Activated T-helper 9 cell treated with anti-CD3 and anti-CD28 coated beads, Interleukin-2, amount 50 U/mL, for 16 hours (primary cell): ENCODE results near the gene SPATA31D1.
"Not testable (repeated sequence)": the region's sequence is repeated elsewhere in the genome, so short reads cannot be mapped to it uniquely, and the experiment has no call there.

Experiments used
- DNase-seq: peaks from one replicate; pipeline ENCODE4 v3.0.0-alpha.2; 2020; ENCODE audit warnings: low read depth

SPATA31D1 gene

DNA sequence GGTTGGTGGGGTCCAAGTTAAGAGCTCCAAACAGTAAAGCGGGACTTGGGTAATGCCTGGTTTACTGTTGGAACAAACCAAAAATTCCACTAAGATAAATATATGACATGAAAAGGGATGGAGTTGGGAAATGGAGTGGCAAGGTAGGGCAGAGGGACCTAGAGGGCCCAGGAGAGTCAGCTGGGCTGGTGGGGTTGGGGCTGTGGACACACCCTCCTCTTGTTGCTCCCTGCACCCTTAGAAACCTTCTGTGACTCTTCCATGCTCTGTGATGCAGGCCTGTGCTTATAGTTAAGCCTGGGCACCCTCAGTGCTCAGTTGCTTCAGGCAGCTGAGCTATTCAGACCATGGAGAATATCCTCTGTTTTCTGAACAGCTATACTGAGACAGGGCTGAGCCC is at the start of gene SPATA31D1:
TSS of gene SPATA31D1 (plus strand) at position 301 of the 400 bp plus-strand sequence. CDS start at position 348, 47 bp downstream.
- DNase-seq, result not testable (repeated sequence)

DNA sequence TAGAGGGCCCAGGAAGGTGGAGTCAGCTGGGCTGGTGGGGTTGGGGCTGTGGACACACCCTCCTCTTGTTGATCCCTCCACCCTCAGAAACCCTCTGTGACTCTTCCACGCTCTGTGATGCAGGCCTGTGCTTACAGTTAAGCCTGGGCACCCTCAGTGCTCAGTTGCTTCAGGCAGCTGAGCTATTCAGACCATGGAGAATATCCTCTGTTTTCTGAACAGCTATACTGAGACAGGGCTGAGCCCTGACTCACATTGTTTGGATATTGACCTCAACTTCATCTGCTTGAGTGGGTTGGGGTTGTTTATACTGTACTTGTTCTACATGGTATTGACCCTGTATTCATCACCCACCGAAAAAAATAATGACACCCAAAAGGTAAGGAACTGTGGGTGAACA is 45.2 kb upstream of the SPATA31D1 start, which contains the start of gene SPATA31D3:
TSS of gene SPATA31D3 (plus strand) at position 108 of the 400 bp plus-strand sequence. CDS start at position 194, 86 bp downstream.
- not testable (repeated sequence) for DNase-seq

DNA sequence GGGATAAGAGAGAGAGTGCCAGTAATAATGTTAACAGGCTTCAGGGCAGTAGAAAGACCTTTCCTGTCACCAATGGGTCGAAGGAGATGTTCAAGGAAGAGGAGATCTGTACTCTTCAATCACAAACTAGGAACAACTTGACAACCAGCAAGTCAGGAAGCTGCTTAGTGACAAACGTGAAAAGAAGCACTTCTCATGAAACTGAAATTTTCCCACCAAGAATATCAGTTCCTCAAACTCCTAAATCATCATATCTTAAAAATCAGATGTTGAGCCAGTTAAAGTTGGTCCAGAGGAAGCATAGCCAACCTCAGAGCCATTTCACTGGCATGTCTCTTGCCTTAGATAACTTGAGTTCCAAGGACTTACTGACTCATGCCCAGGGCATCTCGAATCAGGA is 39.9 kb upstream of the SPATA31D1 start:
- DNase-seq, result not testable (repeated sequence)

DNA sequence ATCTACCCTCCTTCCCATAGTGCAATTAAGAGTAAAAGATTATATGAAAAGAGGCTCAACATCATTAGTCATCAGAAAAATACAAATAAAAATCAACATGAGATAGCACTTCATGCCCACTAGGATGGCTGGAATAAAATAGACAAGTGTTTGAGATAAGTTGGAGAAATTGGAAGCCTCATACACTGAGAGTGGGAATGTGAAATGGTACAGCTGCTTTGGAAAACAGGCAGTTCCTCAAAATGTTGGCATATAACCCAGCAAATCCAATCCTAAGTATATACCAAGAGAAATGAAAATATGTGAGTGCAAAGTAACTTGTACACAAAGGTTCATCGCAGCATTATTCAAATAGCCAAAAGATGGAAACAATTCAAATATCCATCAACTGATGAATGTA is 35.5 kb upstream of the SPATA31D1 start:
- DNase-seq, result no peak

GRCh38 chr9:81955625-81956024 is 32.9 kb upstream of the SPATA31D1 start:
- no peak for DNase-seq

DNA sequence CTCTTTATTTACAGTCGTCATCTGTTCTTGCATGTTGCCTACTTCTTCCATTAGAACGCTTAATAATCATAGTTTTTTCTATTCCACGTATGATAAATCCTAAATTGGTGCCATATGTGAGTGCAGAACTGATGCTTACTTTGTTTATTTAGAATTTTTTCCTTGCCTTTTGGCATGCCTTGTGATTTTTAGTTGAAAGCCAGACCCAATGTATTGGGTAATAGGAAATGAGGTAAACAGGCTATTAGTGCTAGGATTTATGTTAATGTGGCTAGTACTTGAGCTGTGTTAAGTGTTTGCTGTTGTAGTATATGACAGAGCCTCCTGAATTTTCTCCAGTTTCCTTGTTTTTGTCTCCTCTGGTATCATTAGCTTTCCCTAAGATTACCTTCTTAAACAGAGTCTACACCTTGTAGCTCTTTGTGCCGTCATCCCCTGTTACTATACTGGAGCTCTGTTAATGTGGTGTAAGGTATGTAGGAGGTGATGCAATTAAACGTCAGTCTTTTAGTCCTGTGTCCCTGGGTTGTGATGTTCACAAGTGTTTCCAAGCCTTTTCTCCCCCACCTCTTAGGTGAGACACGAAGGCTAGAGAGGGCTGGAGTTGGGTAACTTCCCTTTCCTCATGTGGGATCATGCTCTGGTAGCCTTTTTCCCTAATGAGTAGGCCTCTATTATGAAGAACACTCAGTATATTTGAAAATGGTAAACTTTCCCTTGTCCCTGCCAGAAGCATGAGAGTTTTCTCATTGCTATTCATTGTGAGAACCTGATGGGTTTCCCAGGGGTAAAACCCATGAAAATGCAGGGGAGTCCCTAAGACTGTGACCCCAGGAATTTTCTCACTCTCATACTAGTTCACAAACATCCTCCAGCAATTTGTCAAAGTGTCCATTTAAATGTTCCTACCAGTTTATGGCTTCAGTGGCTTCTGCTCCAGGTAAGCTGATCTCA is 24.1 kb upstream of the SPATA31D1 start:
- DNase-seq, result no peak

GRCh38 chr9:81968026-81968425 is 20.5 kb upstream of the SPATA31D1 start:
- DNase-seq, result no peak

- DNase-seq, result no peak
These were observed 18.6 kb upstream of the SPATA31D1 start for GRCh38 chr9:81969971-81970370.

DNA sequence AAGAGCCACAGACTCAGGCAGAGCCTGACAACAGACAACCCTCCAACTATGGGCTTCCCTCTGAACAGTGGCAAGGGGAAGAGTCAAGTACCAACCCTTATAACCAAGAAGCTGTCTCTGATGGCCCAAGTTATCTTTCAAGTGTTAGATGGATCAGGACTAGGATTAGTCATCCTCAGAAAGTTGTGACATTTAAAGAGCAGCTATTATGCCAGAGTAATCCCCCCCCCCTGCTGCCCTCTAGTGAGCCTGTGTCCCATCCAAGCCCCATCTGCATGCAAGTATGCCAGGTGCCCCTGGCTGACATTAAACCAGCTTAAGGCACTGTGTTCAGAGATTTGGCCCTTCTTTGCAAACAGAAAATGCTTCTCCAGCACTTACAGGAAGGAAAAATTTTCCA is 16.8 kb upstream of the SPATA31D1 start:
- DNase-seq, result no peak

DNA sequence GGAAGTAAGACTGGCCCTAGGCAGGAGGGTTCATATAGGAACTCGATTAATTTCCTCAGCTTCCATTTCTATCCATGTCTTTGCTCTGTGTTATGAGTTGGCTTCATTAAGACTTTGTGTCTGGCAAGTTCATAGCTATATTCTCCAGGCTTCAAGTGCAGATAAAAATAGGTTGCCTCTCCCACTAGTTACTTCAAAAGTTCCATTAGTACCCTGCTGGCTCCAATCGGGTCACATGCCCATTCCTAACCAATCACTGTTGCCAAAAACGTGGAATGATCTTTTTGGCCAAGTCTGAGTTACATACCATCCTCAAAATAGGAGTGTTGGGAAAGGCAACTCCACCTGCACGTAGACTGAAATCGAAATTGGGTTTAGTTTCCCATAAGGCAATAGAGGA is 13.8 kb upstream of the SPATA31D1 start:
- DNase-seq, result no peak

DNA sequence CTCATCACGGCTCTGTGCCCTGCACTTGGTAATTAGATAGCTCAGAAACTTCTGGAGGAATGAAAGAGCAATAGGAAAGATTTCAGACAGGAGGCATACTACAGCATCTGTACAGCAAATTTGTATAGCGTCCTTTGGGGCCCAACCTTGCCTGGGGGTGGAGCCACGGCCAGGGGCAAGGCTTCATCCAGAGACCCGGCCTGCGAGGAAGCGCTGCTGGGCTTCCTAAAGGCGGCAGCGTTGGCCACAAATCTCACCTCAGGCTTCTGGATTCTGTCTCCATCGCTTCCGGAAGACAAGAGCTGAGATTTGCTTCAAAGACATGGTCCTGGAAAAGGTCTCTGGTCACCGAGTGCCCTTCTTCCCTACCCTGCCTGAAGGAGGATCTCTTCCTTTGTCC is 12.2 kb upstream of the SPATA31D1 start:
- no peak for DNase-seq

DNA sequence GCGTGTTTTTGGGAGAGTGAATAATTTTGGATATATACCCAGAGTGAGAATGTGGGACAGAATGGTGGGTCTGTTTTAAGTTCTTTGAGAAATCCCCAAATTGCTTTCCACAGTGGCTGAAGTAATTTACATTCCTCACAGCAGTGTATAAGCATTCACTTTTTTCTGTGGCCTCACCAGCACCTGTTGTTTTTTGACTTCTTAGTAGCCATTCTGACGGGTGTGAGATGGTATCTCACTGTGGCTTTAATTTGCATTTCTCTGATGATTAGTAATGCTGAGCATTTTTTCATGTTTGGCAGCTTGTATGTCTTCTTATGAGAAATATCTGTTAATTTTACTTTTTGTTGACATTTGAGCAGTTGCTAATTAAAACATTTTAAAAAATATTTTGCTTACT is 9.4 kb upstream of the SPATA31D1 start:
- DNase-seq, result no peak

- no peak for DNase-seq
These were observed 8.0 kb upstream of the SPATA31D1 start for GRCh38 chr9:81980568-81980967.

DNA sequence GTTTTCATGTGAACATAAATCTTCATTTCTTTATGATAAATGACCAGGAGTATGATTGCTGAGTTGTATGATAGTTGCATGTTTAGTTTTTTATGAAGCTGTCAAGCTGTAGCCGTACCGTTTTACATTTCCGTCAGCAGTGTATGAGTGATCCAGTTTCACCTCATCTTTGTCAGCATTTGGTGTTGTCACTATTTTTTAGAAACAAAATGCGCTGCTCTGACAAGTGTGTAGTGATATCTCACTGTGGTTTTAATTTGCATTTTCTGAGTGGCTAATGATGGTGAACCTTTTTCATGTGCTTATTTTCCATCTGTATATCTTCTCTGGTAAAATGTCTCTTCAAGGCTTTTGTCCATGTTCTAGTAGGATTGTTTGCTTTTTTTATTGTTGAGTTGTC is 6.7 kb upstream of the SPATA31D1 start:
- no peak for DNase-seq

GRCh38 chr9:81984928-81985327 is 3.6 kb upstream of the SPATA31D1 start:
- DNase-seq, result no peak

- no peak for DNase-seq
These were observed 2.5 kb upstream of the SPATA31D1 start for GRCh38 chr9:81986051-81986450.

DNA sequence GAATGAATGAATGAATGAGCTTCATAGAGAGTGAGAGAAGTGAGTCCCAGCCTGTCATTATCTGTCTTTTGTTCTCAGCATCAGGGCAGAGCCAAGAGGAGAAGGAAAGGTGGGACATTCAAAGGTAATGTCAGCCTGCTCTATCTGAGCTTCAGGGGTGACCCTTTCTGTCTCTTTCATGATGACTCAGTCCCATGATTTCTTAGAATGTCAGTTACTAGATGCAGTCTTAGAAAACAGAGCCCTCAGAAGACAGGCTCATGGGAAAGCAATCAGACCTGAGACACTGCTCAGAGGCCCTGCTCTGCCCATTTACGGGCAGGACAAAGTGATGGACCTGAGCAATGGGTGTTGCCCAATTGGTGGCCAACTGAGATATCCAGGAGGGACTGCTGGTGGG is 1.1 kb downstream of the SPATA31D1 start:
- no peak for DNase-seq

DNA sequence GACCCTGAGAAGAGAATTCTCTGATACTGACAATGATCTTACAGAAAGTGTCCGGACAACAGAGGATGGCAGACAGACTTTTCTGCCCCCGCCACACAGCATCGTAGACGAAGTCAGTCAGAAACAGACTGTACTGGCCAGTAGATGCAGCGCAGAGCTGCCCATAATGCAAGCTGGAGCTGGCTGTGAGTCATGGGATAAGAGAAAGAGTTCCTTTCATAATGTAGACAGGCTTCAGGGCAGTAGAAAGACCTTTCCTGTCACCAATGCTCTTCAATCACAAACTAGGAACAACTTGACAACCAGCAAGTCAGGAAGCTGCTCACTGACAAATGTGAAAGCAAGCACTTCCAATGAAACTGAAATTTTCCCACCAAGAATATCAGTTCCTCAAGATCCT is 5.1 kb downstream of the SPATA31D1 start:
- DNase-seq, result no peak

DNA sequence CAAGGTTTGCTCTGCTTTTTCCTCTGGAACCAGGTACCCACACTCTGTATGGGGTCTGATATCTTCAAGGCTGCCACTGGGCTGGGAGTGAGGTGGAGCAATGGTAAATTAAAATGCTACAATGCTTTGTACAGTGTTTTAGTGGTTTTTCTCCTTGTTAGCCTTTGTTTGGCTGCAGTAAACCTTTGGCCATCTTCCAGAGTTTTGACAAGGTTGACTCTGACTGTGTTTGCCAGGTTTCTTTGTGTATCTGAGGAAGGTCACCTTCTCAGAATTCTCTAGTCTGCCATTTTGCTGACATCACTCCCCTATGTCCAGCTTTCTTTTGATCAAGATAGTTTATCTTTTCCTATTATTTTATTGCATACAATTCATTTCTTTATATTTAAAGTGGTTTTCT is 11.2 kb downstream of the SPATA31D1 start:
- no peak for DNase-seq

DNA sequence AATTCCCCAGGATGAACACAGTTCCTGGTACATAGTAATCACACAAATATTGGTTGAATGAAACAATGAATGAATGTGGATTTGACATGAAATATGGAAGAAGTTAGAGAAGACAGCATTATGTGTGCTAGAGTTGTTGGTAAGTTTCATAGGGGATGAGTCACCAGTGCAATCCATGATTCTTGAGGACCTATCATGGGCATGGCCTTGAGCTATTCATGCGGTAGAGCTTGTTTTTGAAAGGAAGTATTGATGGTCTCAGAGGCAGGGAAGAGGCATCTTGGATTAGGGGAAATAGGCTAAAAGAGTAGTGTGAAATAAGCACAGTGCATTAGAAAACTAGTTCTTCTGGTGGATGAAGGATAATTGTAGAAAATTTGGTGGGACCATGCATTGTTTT is 22.1 kb downstream of the SPATA31D1 start:
- DNase-seq, result no peak

DNA sequence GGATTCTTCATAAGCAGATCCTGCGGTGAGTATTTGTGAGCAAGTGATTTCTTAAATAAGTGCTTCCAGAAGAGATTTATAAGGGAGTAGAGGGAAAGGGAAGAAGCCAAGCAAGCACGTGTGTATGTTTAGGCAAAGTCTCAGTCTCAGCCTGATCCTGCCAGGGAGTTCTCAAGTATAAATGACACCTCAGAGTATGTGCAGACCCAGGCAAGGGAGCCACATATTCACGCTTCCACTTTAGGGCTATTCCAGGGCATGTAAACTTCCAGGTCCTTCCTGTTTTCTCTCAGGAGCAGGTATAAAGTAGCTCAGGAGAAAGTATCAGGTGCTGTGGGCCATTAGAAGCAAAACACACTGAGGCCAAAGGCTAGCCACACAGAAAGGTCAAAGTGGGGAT is 22.6 kb downstream of the SPATA31D1 start:
- no peak for DNase-seq

DNA sequence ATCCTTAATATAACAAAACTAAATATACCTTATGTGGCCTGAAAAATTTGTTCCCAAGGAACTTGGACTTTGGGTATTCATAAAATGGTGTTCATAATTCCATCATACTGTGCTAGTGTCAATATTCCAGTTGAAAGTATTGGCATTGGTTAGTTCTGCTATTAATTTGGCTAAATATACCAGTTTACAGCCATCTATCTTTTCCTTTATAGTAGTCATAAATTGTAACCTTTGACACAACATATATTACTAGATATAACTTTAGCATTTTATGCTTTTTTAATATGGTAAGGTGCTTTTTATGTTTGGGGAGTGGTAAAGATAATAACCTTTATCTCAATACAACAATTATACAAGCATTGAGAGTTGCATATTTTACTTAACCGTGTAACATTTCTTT is 23.7 kb downstream of the SPATA31D1 start:
- DNase-seq, result no peak

DNA sequence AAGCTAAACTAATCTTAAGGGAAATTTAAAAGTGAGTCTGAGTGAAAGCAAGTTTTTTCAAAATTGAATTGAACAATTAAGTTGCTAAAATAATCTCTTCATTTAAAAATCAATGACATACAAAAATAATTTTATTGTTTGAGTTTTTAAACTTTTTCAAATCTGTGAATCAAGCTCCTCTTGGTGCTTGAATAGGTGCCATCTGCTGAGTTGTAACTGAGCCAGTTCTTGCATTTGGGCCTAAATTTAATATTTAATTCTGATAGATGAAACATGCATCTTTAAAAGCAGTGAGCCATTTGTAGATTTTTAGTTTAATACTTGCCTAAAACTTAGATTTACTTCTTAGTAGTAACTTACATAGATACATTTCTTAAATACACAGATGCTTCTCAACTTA is 31.8 kb downstream of the SPATA31D1 start:
- no peak for DNase-seq

DNA sequence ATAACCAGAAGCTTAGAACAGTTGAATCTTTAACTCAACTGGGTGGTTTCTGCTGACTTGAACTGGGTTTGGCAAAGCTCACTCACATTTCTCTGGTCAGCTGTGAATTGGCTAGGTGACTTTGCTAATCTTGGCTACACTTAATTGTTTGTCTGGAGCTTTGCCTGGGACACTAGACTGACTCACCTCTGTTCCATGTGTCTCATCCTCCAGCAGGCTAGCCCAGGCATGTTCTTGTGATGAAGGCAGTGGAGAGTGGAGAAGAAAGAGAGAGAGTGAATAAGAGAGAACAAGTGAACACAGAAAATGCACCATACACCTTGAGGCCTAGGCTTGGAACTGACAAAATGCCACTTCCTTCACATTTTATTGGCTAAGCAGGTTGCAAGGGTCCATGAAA is 32.6 kb downstream of the SPATA31D1 start:
- no peak for DNase-seq
